GM19351 (cell line): ENCODE results near the gene CXorf58.

Experiments
- ATAC-seq: cut with Tn5 transposase; IDR thresholded peaks from one replicate; pipeline ENCODE4 v1.9.1; 2021; ENCODE audit warnings: mild to moderate bottlenecking, moderate library complexity; ENCODE audit not compliant: unreplicated experiment

The CXorf58 gene

DNA sequence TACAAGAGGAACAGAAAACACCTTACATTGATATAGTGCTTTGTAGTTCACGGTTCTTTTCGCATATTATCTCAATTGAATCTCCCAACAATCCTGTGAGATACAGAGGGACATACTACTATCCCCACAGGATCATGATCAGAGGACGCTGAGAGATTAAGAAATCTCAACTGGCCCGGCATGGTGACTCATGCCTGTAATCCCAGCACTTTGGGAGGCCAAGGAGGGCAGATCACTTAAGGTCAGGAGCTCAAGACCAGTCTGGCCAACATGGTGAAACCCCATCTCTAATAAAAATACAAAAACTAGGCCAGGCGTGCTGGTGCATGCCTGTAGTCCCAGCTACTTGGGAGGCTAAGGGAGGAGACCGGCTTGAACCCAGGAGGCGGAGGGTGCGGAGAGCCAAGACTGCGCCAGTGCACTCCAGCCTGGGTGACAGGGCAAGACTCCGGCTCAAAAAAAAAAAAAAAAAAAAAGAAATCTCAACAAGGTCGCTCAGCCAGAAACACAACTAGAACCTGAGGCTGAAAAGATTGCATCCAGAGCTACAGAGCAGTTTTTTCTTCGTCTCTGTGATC, 7.5 kb upstream of the CXorf58 start:
- no peak for ATAC-seq

DNA sequence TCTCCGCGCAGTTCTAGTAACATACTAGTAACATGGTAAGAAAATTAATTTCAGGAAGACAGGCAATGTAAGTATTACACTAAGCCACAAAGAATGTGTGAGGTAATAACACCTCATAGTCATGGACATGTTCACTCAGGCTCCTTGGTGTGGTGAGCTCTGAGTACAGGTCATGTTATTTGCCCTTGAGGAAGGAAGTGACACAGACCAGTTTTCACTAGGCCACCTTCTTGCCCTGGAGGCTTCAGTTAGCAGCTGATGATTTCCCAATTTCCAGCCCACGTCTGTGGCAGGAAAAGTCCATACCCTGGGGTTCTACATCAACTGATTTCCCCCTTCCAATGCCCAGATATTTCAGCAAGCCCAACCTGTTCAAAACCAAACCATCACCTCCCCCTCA, 6.7 kb upstream of the CXorf58 start:
- ATAC-seq, result peak; percentile 29

DNA sequence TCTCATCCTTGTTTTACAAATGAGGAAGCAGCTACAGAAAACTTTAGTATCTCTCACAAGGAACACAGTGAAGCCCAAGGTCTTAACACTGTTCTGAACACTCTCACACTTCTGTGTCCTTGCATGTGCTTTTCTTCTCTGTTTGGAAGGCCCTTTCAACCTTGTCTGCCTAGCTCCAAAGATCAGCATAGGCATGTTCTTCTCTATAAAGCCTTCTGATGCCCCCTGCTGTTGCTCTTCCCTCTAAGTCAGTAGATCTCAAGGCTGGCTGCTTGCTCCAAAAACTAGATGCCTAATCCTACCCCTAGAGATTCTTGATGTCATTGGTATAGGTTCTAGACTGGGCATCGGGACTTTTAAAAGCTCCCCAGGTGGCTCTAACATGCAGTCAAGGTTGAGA, 6.0 kb upstream of the CXorf58 start:
- ATAC-seq, result peak; percentile 61

DNA sequence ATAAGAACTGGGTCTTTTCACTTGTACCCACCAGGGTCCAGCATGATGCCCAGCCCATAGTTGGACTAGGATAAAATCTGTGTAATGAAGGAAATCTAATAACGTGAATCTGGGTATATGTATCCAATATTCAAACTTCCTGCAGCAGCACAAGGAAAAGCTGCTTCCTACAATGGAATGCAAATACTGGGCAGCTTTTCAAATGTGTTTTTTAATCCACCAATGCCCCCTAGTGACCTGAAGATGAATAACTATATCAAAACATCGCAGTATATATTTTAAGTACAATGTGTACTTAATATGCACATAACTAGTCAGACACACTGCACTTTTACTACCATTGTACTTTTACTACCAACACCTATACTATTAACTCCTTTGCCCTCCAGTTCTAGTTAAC, 5.4 kb upstream of the CXorf58 start:
- no peak for ATAC-seq

DNA sequence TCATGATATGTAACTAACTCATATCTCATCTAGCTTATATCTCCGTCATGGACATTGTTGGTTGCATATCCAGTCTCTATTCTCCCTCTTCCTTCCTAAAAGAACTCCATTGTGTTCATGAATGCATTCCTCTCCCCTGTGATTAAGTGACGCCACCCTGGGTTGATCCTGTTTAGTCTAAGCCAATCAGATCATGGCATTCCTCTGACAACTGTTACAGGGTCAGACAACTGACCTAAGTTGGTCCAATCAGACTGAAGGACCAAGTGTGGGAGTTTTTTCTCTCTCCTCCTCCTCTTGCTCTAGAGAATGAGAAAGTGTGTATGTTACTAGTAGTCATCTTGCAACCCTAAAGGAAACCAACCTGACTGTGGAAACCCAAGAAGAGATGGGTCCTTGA, 3.7 kb upstream of the CXorf58 start:
- ATAC-seq, result no peak

DNA sequence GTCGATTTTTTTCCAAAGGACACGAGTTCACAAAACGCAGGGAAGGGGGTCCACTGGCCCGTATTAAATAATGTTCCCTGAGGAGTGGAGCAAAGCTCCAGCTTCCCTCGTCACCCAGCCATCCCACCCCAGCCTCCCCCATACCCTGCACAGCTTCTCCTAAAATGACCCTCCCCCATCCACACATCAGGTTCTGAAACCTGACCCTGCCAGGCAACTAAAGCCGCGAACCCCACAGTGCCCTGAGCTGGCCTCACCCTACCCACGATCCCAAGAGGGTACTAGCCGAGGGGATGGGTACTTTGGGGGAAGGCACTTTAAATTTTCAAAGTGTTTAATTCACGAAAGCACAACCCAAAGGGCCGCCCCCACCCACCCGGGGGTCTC, 702 bp upstream of the CXorf58 start:
- no peak for ATAC-seq

DNA sequence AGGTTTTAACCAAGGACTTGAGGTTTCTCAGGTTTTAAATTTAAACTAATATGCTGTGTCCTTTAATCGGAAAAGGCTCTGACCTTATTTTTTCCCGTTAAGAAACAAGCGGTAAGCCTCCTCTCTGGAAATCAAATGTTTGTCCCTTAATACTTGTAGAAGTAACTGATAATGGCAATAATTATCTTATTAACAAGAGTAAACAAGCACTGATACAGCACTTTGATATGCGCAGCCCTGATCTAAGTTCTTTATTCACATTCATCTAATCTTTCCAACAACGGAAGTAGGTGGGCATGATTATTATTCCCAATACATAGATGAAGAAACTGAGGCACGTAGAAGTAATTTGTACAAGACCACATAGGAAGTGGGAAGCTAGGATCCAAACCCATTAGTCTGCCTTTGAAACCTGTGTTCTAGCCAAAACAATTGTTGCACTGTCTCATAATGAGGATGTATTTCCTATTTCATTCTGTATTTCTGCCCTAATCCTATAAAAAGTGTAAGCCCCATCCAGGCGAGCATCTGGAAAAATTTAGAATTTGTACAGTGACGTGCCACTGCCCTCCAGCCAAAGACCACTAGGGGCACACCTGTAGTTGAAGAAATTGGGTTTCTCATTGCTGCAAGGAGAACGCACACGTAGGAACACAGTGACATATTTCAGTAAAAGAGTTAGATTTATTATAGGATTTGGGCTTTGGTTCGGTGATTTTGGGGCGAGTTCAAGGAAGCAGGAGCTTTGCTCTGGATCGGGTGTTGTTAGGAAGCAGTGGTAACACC, 606 bp downstream of the CXorf58 start:
- ATAC-seq, result peak; percentile 16

DNA sequence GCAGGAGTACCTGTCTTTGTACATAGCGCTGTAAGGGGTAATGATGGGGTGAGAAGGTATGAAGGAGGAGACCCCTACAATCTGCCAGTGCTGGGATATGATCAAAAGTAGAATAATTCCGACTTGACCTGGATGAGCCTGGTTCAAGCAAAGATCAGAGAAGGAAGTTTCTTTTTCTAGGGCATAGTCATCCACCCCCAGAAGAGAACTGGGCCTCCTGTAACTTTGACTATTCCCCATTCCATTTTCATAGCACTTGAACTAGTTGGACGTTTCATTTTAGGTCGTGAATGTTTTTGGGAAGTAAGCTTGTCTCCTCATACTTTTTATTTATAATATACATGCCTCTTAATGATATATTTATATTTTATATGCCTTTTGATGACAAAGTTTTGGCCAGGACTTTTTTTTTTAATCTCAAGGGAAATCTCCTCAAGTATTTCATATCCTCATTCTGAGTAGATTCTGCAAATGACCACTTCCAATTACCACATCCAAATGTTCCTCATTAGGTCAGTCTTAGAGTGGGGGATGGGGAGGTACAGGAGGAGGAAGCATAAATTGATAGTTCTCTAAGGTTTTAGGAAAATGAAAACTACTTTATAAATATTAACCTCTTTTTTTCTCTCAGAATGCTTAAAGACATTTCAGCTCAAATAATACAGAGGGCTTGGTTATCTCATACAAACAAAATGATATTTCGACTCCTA, 3.5 kb downstream of the CXorf58 start:
- ATAC-seq, result no peak

DNA sequence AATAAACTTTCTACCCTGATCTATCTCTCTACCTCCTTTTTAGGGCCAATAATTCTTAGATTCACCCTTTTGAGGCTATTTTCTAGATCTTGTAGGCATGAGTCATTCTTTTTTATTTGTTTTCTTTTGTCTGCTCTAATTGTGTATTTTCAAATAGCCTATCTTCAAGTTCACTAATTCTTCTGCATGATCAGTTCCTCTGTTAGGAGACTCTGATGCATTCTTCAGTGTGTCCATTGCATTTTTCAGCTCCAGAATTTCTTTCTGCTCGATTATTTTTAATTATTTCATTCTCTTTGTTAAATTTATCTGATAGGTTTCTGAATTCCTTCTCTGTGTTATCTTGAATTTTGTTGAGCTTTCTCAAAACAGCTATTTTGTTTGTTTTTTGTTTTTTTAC, 11.3 kb downstream of the CXorf58 start:
- ATAC-seq, result no peak

DNA sequence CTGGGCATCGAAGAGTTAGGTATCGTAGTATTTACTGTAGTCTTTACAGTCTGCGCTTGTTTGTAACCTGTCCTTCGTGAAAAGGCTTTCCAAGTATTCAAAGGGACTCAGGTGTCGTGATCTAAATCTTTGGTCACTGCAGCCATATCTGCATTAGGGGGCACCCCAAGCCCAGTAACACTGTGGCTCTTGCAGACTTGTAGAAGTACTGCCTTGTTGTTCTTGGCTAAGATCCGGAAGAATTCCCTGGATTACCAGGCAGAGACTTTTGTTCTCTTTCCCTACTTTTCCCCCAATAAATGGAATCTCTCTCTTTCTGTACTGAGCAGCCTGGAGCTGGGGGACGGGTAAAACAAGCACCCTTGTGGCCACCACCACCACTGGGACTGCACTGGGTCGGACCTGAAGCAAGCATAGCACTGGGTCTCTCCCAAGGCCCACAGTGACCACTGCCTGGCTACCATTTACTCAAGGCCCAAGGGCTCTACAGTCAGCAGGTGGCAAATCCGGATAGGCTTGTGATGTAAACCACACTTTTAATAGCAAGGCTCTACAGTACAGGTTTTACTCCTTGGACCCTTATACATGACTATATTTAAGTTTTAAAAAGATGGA, 12.0 kb downstream of the CXorf58 start:
- no peak for ATAC-seq

DNA sequence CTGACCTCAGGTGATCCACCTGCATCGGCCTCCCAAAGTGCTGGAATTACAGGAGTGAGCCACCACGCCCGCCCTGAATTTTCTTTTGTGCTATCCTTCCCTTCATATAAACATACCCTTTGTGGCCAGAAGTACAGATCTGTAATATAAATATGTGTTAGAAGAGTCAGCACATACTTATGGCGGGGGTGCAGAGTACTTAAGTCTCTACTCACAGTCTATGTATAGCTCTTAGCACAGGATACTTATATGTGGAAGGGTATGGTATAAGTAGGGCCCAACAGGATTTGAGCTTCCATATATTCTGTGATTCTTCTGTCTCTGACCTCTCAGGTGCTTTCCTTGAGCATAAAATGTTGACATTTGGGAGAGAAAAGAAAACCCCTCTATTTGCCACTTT, 18.2 kb downstream of the CXorf58 start:
- ATAC-seq, result no peak

DNA sequence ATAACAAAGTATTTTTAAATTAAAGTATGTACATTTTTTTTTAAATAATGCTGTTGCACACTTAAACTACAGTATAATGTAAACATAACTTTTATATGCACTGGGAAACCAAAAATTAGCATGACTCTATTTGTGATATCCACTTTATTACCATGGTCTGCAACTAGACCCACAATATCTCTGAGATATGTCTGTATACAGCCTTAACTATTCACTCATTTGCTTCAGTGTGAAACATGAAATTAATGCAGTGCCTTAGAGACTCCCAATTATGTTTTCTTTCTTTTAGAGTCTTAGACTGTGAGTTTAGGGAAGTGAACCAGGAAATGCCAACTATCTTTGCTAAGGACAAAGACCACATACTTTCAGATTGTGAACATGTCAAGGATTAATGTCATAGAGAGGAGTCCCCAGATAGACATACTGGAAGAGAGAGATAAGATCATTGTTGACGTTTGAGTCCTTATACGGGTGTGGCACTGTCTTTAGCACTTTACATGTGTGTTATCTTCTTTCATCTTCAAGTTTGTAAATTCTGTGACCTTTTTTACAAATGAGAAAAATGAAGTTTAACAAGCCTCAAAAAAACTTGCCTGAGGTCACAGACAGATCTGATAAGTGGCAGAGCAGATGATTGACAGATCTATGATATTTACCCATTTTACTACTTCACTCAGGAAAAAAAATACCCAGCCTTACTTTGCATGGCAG, 23.2 kb downstream of the CXorf58 start:
- ATAC-seq, result no peak

DNA sequence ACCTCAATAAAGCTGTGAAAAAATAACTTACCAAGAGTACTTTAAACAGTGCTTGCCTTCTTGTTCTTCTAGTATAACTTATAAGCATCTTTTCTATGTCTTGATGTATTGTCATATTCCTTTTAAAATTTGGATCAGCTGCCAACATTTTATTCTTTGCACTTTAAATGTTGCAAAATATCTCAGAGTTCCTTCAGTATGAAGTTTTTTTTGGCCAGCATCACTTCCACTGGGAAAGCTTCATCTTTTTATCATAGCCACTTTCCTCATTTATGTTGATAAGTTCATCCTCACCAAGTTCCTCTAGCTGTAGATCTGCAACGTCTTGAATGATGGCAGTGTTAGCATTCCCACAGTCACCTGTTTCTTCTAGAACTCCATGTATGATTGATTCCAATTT, 24.2 kb downstream of the CXorf58 start:
- ATAC-seq, result no peak

DNA sequence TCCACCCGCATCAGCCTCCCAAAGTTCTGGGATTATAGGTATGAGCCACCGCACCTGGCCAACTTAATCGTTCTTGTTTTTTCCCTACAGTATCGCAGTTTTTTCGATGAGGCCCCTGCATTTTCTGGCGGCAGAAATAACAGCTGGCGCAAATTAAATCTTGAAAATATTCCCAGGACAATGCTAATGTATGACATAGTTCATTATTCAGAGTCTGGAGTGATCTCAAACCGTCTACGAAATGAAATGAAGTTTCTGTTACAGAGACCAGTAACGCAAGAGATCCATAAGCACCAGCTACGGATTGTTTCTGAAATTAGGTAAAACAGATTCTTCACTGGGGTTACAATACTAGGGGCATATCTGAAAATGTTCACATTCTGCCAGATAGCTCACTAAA, 27.3 kb downstream of the CXorf58 start:
- no peak for ATAC-seq

DNA sequence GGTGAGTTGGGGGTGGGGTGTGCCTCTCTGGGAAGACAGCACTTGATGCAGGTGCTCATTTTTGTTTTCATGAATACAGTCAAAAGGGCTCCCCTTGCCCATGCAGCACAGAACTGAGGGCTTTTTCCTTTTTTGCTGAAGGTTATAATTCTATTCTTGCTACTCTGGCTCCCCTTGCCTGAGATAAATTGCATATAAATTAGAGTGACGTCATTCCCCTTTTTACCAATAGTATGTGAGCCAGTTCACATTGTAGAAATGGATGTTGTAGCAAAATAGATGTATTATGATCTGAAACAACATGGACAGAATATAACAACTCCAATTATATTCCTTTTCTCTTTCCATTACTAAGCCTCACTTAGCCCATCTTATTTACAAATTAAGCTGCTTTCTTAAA, 28.4 kb downstream of the CXorf58 start:
- no peak for ATAC-seq

DNA sequence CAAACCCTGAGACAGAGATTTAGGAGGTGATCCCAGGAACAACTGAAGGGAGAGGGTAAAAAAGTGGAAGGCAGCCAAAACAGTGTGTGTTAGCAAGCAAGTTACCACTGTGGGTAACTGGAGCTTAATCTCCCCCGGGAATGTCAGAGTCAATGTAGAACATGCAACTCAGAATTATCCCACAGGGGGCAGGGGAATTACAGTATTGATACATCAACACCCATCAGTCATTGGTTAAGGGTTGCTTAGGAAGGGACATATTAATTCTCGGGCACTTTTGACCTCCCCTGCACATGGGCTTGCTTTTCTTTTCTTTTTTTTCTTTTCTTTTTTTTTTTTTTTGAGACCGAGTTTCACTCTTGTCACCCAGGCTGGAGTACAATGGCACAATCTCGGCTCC, 29.3 kb downstream of the CXorf58 start:
- no peak for ATAC-seq

DNA sequence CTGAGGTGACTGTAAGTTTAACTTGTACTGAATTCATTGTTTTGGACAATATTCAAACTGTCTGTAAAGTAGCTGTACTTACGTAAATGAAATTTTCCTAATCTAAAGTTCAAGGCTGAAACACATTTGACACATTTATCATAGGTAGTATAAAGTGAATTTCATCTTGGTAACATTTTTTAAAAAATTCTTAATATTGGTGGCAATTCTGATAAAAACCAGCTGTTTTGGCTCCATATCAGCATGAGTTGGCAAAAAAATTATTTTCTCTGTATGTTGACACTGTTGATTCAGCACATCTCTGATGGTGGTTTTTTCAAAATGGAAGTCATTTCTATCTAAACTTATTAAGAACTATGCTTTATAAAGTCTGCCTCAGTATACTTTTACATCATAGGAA, 30.9 kb downstream of the CXorf58 start:
- no peak for ATAC-seq

DNA sequence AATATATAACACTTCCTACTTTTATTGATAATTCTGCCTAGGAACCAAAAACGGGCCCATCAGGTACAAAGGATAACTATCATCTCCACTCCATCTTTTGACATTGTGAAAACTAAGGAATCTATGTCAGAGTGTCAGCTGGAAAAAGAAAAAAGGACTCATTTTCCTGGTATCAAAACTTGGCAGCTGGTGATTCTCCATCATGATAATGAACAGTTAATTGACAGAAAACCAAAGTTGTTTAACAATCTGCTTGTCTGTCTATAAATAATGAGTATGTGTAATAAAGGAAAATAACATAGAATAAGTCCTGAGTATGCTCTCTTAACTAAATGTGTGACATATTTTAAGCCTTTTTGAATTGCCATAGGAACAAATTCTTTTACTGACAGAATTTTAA, 31.4 kb downstream of the CXorf58 start:
- no peak for ATAC-seq

DNA sequence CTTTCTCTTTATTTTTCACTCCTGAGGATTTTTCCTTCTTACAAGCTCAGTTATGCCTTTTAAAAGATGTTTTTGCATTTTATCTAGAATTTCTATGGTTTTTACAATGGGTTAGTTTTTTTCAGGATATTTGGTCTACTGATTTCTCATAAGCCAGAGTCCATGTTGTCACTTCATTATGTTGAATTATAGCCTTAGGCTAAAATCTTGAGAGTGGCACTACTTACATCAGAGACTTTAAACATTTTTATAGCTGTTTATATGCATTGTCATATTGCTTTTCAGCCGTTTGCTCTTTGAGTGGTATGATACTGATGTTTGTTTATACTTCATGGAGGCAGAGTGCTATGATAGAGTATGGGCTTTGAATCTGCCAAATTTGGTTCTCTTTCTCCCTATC, 36.4 kb downstream of the CXorf58 start:
- ATAC-seq, result no peak

DNA sequence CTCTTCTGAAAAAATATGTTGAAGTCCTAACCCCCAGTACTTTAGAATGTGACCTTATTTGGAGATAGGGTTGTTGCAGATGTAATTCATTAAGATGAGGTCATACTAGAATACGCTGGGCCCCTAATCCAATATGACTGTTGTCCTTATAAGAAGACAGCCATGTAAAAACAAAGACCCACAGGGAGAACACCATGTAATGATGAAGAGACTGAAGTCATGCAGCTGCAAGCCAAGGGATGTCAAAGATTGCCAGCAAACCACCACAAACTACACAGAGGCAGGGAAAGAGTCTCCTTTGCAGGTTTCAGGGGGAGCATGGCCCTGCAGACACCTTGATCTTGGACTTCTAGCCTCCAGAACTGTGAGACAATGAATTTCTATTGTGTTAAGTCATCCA, 37.4 kb downstream of the CXorf58 start:
- ATAC-seq, result no peak

DNA sequence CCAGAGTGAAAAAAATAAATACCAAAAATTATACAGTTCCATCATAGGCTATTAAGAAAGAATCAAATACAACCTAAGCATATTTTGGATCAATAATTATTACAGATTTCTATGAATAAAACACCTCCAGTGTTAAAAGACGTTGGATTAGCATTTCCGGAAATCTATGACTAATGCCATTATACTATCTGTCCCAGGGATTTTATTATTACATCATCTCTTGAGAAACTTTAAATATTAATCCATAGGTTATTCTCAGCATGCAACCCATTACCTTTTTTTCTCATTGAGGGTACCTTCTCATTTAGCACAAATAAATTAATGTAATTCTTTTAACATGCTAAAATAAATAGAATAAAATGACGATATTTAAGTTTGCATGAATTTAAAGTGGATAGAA, 44.6 kb downstream of the CXorf58 start:
- ATAC-seq, result no peak
